ENCODE results near the gene TMEM131L.

- TF ChIP-seq CTCF (optimal IDR thresholded peaks at IDR 0.05 in 1 of 3, IDR thresholded peaks at IDR 0.05 in 1 of 3, conservative IDR thresholded peaks at IDR 0.05 in 1 of 3; ENCODE audit: extremely low read depth in 1 of 3, insufficient read depth in 2 of 3, low read length in 3 of 3) (no peak), EZH2 (IDR thresholded peaks at IDR 0.05; ENCODE audit: low read length) (no peak)
These were observed 36.4 kb downstream of the TMEM131L start for GRCh38 chr4:153502584-153502983.

Measured in keratinocyte (primary cell).